ENCODE data around the gene RRP1. TPM values are rescaled to one million over a fixed set of nuclear protein-coding genes. Genes with fewer than 3 reads are reported as not detected.
"Not testable (repeated sequence)": the region's sequence is repeated elsewhere in the genome, so short reads cannot be mapped to it uniquely, and the experiment has no call there.

RRP1 gene
- total RNA-seq, 1 donor from 2014 or later, result 19.0 TPM

DNA sequence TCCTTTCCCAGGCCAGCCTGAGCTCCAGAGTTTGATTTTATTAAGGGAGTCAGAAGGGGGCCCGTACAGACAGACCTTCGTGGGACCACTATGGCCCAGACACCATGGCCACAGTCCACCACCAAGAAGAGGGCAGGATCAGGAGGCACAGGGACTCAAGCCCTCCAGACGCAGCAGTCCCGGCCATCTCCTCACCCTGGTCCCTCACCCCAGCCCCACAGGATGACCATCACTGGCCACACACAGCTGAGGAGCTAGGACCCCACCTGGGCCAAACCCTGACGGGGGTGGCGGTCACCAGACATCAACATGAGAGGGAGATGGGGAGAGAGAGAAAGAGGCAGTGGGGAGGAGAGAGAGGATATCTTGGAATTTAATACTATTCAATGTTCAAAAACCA is 46.5 kb downstream of the RRP1 start:
- Histone ChIP-seq H3K4me3 (no peak overlapping the region), H3K4me1 (peaks cover 11% of the 10 kb centered on the region), H3K36me3 (no peaks in the 10 kb centered on the region), H3K27ac (no peak overlapping the region), H3K9me3 (no peaks in the 10 kb centered on the region), H3K27me3 (peaks cover 6% of the 10 kb centered on the region)
- intact Hi-C loops (cut with DNase I), result no loop called here
- TF ChIP-seq, protein P1, sequence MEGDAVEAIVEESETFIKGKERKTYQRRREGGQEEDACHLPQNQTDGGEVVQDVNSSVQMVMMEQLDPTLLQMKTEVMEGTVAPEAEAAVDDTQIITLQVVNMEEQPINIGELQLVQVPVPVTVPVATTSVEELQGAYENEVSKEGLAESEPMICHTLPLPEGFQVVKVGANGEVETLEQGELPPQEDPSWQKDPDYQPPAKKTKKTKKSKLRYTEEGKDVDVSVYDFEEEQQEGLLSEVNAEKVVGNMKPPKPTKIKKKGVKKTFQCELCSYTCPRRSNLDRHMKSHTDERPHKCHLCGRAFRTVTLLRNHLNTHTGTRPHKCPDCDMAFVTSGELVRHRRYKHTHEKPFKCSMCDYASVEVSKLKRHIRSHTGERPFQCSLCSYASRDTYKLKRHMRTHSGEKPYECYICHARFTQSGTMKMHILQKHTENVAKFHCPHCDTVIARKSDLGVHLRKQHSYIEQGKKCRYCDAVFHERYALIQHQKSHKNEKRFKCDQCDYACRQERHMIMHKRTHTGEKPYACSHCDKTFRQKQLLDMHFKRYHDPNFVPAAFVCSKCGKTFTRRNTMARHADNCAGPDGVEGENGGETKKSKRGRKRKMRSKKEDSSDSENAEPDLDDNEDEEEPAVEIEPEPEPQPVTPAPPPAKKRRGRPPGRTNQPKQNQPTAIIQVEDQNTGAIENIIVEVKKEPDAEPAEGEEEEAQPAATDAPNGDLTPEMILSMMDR (IDR thresholded peaks at IDR 0.05), result no peak
- no peak for ATAC-seq
- DNase-seq, result no peak

DNA sequence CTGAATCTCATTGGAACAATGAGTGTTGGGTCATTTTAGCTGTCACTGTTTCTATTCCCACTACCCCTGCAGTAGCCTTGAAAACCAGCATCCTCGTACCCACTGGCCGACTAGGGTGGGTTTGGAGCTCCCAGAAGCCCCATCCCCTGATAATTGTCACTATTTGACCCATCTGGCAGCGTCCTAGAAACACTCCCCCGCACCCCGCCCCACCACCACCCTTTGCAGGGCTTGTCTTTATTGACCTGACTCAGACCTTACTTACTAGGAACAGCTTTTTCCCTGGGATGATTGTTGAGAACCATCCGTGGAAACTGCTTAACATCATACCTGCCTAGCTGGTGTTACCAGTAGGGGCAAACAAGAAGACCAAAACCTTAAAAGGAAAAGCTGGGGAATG is 47.2 kb downstream of the RRP1 start:
- Histone ChIP-seq H3K36me3 (no peaks in the 10 kb centered on the region), H3K4me1 (peaks cover 11% of the 10 kb centered on the region), H3K4me3 (no peak overlapping the region), H3K9me3 (no peaks in the 10 kb centered on the region), H3K27ac (no peak overlapping the region), H3K27me3 (peaks cover 6% of the 10 kb centered on the region)
- DNase-seq (no peak), ATAC-seq (no peak)
- TF ChIP-seq, protein P1 (IDR thresholded peaks at IDR 0.05), result no peak
- intact Hi-C loops (cut with DNase I), result no loop called here

DNA sequence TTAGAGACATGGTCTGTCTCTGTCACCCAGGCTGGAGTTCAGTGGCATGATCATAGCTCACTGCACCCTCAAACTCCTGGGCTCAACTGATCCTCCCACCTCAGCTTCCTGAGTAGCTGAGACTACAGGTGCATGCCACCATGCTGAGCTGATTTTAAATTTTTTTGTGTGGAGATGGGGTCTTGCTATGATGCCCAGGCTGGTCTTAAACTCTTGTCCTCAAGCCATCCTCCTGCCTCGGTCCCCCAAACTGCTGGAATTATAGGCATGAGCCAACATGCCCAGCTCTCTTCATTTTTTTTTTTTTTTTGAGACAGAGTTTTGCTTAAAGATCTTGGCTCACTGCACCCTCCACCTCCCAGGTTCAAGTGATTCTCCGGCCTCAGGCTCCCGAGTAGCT is 50.9 kb downstream of the RRP1 start:
- DNase-seq (no peak), ATAC-seq (no peak)
- H3K4me3 ChIP-seq, result no peak overlapping the region
- no peaks in the 10 kb centered on the region for H3K27me3 ChIP-seq
- no peaks in the 10 kb centered on the region for H3K36me3 ChIP-seq
- peaks cover 9% of the 10 kb centered on the region for H3K4me1 ChIP-seq
- no peak overlapping the region for H3K27ac ChIP-seq
- intact Hi-C loops (cut with DNase I), result no loop called here
- TF ChIP-seq, protein P1 (IDR thresholded peaks at IDR 0.05), result no peak
- H3K9me3 ChIP-seq, result no peaks in the 10 kb centered on the region

DNA sequence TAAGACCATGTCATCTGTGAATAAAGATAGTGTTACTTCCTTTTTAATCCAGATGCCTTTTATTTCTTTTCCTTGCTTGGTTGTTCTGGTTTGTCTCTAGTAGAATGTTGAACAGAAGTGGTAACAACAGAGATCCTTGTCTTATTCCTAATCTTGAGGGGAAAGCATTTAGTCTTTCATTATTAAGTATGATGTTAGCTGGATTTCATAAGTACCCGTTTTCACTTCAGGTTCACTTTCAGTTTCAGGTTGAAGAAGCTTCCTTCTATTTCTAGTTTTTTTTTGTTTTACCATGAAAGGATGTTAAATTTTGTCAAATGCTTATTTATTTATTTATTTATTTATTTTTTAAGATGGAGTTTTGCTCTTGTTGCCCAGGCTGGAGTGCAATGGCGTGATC is 53.4 kb downstream of the RRP1 start:
- DNase-seq (no peak), ATAC-seq (no peak)
- Histone ChIP-seq H3K4me3 (no peak overlapping the region), H3K9me3 (no peaks in the 10 kb centered on the region), H3K4me1 (peaks cover 6% of the 10 kb centered on the region), H3K27ac (no peak overlapping the region), H3K27me3 (no peaks in the 10 kb centered on the region), H3K36me3 (no peaks in the 10 kb centered on the region)
- intact Hi-C loops (cut with DNase I), result no loop called here
- TF ChIP-seq, protein P1 (IDR thresholded peaks at IDR 0.05), result no peak

DNA sequence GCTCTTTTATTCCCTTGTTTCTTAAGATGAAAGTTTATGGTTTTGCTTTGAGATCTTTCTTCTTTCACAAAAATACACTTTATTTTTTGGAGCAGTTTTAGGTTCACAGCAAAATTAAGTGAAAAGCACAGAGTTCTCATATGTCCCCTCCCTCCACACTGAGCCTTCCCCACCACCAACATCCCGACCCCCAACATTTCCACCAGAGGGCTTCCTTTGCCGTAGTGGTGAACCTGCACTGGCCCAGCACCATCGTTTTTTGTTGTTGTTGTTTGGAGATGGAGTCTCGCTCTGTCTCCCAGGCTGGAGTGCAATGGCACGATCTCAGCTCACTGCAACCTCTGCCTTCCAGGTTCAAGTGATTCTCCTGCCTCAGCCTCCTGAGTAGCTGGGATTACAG is 55.5 kb downstream of the RRP1 start:
- H3K27ac ChIP-seq; H3K36me3 ChIP-seq; H3K27me3 ChIP-seq; DNase-seq; ATAC-seq; intact Hi-C loops (cut with DNase I); H3K4me1 ChIP-seq; H3K9me3 ChIP-seq; H3K4me3 ChIP-seq: not testable (repeated sequence)

DNA sequence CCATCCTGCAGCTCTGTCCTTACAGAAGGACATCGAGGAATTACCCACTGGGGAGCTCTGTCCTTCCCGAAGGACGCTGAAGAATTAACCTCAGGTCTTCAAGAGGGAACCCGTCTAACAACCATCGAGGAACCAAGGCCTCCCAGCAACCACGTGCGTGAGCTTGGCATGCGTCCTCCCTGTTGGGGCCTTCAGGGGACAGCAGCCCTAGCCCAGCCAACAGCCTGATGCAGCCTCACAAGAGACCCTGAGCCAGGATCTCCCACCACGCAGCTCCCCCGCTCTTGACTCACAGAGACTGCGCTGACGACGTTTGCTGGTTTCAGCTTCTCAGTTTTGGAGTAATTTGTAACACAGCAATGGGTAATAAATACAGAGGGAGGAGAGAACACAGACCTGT is 56.0 kb downstream of the RRP1 start:
- Histone ChIP-seq H3K9me3 (no peaks in the 10 kb centered on the region), H3K27ac (no peak overlapping the region), H3K4me3 (no peak overlapping the region), H3K4me1 (peaks cover 6% of the 10 kb centered on the region), H3K36me3 (no peaks in the 10 kb centered on the region), H3K27me3 (no peaks in the 10 kb centered on the region)
- no peak for DNase-seq
- TF ChIP-seq, protein P1 (IDR thresholded peaks at IDR 0.05), result no peak
- no peak for ATAC-seq
- intact Hi-C loops (cut with DNase I), result no loop called here

Data from upper lobe of right lung (tissue), 1 donor.